SK-N-SH (cell line): ENCODE results near the gene ARHGAP27.
"Not testable (repeated sequence)": the region's sequence is repeated elsewhere in the genome, so short reads cannot be mapped to it uniquely, and the experiment has no call there.

Experiments used
- CHD2 ChIP-seq: fragments of 150-350 bp; IDR thresholded peaks from 2 replicates; pipeline ENCODE4 v1.6.1; 2018; ENCODE audit warnings: low read length; ENCODE audit not compliant: partially characterized antibody
- FOXJ3 ChIP-seq: sonication (generic); formaldehyde crosslinking; IDR thresholded peaks from 2 replicates; pipeline ENCODE4 v1.5.1; 2020; ENCODE audit warnings: mild to moderate bottlenecking, missing genetic modification reagents
- NFIC ChIP-seq: IDR thresholded peaks from 2 replicates; pipeline ENCODE4 v1.4.0; 2012; ENCODE audit warnings: borderline replicate concordance
- NRF1 ChIP-seq: IDR thresholded peaks from 2 replicates; pipeline ENCODE4 v1.6.1; 2012; ENCODE audit warnings: low read depth, mild to moderate bottlenecking, low read length
- RAD21 ChIP-seq: IDR thresholded peaks from 2 replicates; pipeline ENCODE4 v1.6.1; 2012; ENCODE audit warnings: mild to moderate bottlenecking, low read length
- SMC3 ChIP-seq: IDR thresholded peaks from 2 replicates; pipeline ENCODE4 v1.6.1; 2012; ENCODE audit warnings: low read depth, low read length, improper control_type of control experiment
- TF ChIP-seq, protein P1 (sequence below): fragments of 200-600 bp; sonication (generic); IDR thresholded peaks from 2 replicates; pipeline ENCODE4 v1.6.1; 2017; ENCODE audit warnings: antibody characterized with exemption, mild to moderate bottlenecking, moderate library complexity

DNA sequence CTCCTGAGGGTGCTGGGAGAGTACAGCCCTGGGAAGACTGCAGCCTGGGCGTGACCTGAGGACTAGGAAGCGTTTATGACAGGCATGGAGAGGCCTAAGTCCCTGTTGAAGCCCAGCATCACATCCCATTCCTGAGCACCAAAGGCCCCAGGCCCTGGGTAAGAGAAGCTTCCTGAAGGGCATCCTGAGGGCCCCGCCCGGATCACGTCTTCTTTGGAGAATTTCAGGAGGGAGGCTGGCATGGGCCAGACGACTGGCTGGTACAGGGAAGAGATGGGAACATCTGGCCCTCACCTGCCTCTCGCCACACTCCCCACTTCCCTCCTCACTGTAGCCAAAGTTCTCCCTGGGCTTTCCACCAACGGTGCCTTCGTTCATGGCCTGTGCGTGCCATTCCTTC, 11.6 kb upstream of the ARHGAP27 start:
- TF ChIP-seq, protein P1, sequence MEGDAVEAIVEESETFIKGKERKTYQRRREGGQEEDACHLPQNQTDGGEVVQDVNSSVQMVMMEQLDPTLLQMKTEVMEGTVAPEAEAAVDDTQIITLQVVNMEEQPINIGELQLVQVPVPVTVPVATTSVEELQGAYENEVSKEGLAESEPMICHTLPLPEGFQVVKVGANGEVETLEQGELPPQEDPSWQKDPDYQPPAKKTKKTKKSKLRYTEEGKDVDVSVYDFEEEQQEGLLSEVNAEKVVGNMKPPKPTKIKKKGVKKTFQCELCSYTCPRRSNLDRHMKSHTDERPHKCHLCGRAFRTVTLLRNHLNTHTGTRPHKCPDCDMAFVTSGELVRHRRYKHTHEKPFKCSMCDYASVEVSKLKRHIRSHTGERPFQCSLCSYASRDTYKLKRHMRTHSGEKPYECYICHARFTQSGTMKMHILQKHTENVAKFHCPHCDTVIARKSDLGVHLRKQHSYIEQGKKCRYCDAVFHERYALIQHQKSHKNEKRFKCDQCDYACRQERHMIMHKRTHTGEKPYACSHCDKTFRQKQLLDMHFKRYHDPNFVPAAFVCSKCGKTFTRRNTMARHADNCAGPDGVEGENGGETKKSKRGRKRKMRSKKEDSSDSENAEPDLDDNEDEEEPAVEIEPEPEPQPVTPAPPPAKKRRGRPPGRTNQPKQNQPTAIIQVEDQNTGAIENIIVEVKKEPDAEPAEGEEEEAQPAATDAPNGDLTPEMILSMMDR = not testable (repeated sequence)
- TF ChIP-seq SMC3, CHD2, RAD21, NFIC, NRF1, FOXJ3: not testable (repeated sequence)
